GM21381 (cell line): ENCODE data around the gene ARSJ.

ENCODE experiments used
- ATAC-seq: cut with Tn5 transposase; IDR thresholded peaks from one replicate; pipeline ENCODE4 v1.9.1; 2021; ENCODE audit warnings: mild to moderate bottlenecking, moderate library complexity; ENCODE audit not compliant: unreplicated experiment

Gene ARSJ

GRCh38 chr4:113990886-113991285 is 11.4 kb upstream of the ARSJ start:
- no peak for ATAC-seq

DNA sequence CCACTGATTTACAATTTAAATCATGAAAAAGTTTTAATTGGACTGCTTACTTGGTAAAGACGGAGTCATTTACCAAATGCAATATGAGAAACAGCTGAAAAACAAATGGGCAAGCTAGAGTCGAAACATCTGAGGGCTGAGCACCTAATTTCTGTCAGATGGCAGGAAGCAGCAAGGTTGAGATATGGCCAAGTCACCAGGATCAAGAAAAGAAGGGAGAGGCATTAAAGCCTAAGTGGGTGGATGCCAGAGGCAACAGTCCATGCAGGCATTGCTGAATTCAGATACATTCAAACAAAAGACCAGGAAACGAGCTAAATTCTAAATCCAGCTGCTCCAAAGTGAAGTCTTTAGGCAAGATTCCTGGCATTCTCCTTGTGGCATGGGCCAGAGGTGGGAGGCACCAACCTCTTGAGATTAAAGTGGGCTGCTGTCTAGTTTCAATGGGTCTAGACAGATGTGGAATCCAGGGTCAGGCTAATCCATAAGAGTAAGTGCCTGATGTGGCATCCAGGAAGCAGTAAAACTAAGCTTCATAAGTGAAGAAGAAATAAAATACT is 8.0 kb upstream of the ARSJ start:
- ATAC-seq = no peak

DNA sequence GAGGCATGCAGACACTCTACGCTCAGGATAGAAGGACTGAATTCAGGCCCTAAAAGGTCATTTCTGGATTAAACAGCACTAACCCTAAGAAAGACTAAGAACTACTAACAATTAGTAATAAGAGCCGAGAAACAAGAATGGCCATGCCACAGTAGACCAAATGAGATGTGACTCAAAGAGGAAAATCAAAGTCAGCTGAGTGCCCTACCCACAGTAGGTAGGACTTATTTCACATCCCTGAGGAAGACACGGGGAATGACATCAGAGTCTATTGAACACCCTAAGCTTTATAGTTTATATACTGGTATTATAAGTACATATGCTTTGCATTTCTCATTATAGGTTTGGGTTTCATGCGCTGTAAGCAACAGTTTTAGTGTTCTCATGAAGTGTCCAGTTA is 2.7 kb upstream of the ARSJ start:
- no peak for ATAC-seq

- no peak for ATAC-seq
Observed at GRCh38 chr4:113981591-113981990, 2.1 kb upstream of the ARSJ start.

- no peak for ATAC-seq
Observed at GRCh38 chr4:113979905-113980615, 613 bp upstream of the ARSJ start.

GRCh38 chr4:113978561-113979147 is 793 bp downstream of the ARSJ start:
- ATAC-seq = no peak

- no peak for ATAC-seq
Observed at GRCh38 chr4:113978105-113978504, 1.3 kb downstream of the ARSJ start.

DNA sequence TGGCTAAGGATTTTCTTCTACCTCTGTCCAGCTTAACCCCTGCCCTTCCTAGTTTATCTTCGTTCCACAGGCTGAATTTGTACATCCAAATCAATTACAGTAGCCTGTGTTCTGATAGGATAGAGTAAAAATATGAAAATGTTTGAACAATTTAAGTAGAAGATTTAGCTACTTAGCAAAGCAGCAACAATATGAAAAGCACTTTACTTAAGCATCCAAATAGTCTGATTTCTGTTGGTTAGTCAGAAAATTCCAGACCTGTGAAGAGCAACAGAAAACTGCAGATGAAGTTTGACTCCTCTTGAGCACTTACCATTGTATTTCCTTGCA is 2.0 kb downstream of the ARSJ start:
- no peak for ATAC-seq

- ATAC-seq = no peak
Observed at GRCh38 chr4:113976741-113977525, 2.5 kb downstream of the ARSJ start.

- no peak for ATAC-seq
Observed at GRCh38 chr4:113975578-113975977, 3.9 kb downstream of the ARSJ start.

GRCh38 chr4:113974467-113974866 is 5.0 kb downstream of the ARSJ start:
- no peak for ATAC-seq

DNA sequence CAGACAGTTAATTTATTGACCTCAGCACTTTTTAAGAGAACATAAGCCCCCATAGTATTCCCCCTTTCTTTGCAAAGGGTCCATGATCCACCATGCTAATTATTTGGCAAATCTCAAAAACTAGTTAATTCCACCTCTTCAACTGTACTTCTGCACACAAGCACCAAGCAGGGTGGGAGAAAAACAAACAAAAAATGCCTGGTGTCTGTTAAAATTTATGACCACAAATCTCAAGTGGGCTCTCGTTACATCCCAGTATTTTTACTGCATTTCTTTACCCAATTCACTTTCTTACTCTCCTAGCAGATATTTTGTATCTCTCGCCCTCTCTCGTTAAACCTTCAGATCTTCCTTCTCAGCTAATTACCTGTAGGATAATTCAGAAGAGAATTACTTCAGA is 6.1 kb downstream of the ARSJ start:
- no peak for ATAC-seq

GRCh38 chr4:113972781-113973180 is 6.7 kb downstream of the ARSJ start:
- no peak for ATAC-seq

- ATAC-seq = no peak
Observed at GRCh38 chr4:113971706-113972360, 7.6 kb downstream of the ARSJ start.

DNA sequence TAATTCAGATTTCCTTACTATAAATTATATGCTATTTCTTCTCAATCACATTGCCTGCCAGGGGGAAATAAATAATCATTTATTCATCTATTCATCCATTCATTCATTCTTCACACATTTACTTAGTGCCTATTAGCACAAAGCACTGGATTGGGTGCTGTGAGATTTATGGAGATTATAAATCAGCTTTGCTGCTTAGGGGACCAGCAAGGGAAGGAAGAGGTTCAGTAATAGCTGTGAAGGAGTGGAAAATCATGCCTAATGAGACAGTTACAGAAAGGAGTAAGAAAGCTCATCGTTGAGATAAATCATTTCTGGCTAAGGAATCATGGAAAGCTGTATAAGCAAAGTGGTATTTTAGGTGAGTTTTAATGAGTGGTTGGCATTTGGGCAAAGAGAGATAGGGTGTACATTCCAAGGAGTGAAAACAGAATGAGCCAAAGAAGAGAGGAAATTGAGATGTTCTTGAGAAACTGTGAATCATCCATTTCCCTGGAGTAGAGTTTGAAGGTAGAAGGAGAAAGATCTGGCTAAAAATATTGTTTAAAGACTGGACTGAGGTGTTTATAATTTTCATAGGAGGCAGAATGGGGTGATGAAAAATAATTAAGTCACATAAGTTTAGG is 9.6 kb downstream of the ARSJ start:
- ATAC-seq = no peak

DNA sequence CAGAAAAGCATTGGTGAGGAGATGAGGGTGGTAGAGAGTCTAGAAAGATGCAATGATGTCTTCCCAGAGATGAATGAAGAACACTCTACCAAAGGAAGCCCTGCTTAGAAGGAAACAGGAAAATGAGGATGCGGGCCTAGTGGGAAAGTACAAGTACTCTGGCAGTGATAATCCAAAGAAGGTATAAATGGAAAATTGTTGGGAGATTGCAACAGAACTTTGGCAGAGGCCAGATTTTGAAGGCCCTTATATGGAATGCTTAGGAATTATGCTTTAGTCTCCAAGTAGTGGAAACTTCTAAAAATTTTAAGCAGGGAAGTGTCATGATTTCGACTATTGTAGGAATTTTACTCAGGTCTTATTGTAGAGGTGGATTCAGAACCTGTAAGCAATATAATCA is 11.0 kb downstream of the ARSJ start:
- no peak for ATAC-seq

GRCh38 chr4:113967687-113968086 is 11.8 kb downstream of the ARSJ start:
- no peak for ATAC-seq

DNA sequence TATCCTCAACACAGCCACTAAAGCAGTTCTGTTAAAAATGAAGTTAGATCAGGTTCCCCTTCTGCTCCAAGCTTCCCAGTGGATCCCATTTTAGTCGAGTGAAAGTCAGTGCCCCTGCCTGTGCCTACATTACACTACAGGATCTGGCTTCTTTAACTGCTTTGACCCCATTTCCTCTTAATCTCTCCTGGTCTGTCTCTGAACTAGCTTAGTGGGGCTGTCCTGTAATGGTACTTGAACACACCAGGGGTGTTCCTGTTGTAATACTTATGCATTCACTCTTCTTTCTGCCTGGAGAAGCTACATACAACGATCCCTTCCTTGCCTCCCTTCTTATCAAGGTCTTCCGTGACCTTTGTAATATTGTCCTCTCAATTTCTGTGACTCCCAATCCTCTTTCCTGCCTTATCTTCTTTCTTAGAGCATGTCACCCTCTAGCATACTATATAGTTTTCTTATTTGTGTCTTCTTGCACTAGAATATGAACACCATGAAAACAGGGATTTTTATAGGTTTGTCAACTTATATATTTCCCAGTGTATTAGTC is 16.7 kb downstream of the ARSJ start:
- no peak for ATAC-seq

GRCh38 chr4:113962016-113962347 is 17.5 kb downstream of the ARSJ start:
- no peak for ATAC-seq

DNA sequence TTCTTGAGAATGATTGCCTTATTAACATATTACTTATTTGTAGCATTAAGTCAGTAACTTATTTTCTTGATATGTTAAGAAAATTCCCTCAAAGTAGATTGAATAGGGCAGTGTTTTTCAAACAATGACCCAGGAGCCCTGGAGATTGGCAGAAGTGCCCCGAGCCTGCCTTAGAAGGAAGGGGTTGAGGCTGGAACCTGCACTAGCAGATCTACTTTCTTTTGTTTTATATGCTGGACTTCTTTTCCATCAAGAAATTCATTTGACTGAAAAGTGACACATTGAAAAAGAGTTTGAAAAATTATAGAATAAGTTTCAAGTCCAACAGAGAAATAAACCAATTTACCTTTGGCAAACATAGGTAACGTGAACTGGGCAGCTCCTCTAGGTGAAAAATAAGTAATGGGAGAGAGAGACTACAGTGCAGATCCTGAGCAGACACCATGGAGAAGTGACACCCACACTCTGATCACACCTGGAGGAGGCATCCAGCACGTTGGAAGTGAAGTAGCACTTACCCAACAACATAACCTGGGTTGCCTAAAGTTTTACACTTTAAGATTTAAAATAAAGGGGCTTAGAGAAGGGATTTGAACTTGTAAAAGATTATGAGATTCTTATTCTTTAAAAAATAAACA is 18.6 kb downstream of the ARSJ start:
- no peak for ATAC-seq
